GM18519 (cell line): ENCODE data around the gene DENND5B.
"Not testable (repeated sequence)": the region's sequence is repeated elsewhere in the genome, so short reads cannot be mapped to it uniquely, and the experiment has no call there.

ENCODE experiments used
- ATAC-seq: cut with Tn5 transposase; IDR thresholded peaks from one replicate; pipeline ENCODE4 v1.9.1; 2021; ENCODE audit warnings: mild to moderate bottlenecking, moderate library complexity; ENCODE audit not compliant: unreplicated experiment, low FRiP score

The DENND5B gene

DNA sequence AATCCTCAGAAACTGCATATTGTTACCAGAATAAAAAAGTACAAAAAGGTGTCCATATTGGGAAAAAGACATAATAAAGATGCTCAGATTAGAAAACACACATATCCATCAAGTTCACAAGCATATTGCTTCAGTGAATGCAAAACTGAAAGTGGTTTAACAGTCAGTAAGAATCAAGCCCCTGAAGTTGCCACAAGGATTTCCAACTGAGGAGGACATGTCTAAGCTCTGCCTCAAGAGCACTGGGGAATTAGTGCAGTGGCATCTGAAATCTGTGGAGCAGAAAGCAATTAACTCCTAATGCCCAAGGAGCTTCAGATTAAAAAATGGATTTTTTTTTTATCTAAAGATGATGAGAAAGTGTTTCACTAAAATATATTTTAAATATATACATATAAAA, 113.2 kb downstream of the DENND5B start:
- peak; percentile 58 for ATAC-seq

DNA sequence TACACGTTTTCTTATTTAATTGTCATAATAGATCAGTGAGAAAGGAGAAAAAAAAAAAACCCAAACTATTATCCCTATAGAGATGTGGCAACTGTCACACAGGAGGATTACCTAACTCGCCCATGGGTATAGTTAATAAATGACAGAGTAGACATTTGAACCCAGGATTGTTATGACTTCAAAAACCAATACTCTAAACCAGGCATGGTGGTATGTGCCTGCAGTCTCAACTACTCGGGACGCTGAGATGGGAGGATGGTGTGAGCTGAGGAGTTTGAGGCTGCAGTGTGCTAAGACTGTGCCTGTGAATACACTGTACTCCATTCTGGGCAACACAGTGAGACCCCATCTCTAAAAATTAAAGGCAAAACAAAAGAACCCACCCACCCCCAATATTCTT, 114.5 kb downstream of the DENND5B start:
- ATAC-seq: no peak

DNA sequence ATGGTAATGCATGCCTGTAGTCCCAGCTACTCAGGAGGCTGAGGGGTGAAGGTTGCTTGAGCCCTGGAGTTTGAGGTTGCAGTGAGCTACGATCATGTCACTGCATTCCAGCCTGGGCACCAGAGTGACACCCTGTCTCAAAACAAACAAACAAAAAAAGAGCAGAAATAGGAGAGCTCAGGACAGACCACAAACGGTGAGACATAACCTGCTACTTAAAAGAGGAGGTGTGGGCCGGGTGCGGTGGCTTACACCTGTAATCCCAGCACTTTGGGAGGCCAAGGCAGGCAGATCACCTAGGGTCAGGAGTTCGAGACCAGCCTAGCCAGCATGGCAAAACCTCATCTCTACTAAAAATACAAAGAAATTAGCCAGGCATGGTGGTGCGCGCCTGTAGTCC, 115.3 kb downstream of the DENND5B start:
- not testable (repeated sequence) for ATAC-seq

DNA sequence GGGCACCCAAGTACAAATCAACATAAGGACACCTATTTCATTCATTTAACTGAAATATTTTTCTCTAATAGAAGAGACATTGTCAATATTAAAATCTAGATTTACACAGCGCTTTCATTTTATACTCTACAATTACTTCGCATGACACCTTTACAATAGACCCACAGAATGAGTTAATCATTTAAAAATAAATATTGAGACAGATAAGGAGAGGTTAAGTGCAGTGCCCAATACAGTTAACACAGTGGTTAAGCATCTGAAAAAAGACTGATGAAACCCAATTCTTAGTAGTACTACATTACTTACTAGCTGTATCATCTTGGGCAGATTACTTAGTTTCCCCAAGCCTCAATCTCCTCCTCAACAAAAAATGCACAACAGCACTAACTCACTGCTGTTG, 116.2 kb downstream of the DENND5B start:
- no peak for ATAC-seq

DNA sequence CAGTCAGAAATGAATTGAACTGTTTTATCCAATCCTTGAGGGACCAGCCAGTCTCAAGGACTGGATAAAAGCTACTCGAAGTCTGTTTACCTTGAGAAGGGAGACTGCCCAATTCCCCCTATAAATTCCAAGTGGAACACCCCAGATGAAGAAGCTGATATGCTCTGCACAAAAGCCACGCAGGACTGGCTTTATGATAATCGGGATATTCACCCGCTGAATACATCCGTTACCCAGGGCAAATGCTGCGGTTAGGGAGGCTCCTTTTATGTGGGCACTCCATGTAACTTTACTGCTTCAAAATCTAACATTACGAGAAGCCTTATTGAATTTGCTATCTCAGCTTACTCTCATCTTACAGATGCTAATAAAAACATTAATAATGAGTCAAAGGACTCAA, 119.1 kb downstream of the DENND5B start:
- ATAC-seq: no peak

DNA sequence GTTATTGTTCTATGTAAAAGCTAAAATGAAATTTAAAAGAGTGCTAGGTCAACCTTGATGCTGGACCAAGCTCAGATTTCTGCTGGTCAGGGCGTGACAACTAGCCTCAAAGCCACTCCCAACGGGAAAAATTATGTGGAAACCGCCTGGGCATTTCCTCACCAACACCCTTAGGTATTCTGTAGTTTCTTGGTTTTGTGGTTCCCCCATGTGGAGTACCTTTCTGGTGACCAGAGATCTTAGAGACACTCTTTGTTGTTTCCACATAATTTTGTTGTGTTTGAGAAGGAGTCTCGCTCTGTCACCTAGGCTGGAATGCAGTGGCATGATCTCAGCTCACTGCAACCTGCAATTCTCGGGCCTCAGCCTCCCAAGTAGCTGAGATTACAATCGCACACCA, 119.9 kb downstream of the DENND5B start:
- ATAC-seq: no peak

DNA sequence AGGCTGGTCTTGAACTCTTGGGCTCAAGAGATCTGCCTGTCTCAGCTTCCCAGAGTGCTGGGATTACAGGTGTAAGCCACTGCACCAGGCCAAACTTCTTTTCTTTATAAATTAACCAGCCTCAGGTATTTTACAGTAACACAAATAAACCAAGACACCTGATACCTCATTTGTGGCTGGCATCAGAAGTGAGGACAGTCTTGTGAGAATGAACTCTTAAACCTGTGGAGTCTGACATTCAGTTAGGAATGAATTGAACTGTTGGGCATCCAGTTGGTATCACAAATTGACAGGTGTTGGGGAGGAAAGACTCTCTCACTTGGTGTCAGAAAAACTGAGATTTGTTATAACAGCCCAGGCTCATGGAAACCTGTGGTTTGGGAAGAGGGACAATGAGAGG, 120.5 kb downstream of the DENND5B start:
- no peak for ATAC-seq

DNA sequence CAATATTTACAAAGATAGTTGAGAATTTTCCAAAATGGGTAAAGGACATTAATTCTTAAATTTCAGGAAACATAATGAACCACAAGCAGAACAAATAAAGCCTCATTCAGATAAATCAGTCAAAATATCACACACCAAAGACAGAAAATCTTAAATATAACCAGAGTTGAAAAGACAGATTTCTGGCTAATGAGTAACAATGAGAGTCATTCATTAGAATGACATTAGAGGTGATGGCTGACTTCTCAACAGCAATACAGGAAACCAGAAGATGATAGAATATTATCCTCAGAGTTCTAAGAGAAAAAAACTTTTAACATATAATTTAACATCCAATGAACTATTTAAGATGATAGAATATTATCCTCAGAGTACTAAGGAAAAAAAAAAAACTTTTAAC, 124.2 kb downstream of the DENND5B start:
- no peak for ATAC-seq

DNA sequence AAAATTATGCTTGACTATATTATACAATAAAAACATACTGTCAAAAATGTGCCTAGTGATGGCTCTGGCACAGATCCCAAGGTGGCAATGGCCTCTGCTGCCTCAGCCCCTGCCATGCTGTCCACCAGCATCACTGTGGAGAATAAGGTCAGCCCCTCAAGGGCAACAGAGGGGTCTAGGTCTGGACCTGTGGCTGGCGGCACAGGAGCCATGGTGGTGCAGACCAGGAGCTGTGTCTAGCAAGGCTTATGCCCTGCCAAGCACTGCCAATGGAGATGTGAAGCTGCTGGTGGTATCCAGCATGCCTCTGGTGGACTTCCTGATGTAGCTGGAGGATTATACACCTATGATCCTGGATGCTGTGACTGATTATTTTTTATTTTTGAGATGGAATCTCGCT, 125.9 kb downstream of the DENND5B start:
- ATAC-seq: no peak

DNA sequence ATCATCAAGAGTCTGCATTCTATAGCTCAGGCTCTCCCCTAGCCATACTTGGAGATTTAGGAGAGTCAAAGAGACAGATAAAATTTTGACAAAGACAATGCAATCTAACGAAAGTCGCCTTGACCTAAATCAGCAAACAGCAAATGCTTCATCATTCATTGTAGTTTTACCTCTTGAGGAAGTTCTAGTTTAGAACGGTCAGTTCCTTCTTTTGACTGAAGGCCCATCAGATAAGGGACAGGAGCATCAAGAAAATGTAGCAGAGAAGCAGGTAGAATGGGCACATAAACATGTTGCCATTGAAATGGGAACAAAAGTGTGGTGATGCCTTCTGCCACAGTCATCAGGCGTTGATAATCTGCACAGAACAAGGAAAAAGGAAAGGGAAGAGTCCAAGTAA, 130.9 kb downstream of the DENND5B start:
- no peak for ATAC-seq

DNA sequence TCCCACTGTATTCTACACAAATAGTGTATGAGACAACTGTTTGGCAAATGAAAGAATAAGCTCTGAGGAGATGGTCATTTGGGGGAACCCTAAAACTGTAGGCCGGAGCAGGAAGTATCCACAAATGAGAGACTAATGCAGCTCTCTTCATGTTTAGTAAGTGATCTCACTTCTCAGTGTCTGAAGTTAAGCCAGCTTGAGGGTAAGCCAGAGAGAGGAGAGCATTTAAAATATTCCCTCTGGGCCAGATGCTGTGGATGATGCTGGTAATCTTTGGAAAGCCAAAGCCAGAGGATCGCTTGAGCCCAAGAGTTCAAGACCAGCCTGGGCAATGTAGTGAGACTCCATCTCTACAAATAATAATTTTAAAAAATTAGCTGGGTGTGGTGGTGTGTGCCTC, 134.4 kb downstream of the DENND5B start:
- ATAC-seq: no peak

DNA sequence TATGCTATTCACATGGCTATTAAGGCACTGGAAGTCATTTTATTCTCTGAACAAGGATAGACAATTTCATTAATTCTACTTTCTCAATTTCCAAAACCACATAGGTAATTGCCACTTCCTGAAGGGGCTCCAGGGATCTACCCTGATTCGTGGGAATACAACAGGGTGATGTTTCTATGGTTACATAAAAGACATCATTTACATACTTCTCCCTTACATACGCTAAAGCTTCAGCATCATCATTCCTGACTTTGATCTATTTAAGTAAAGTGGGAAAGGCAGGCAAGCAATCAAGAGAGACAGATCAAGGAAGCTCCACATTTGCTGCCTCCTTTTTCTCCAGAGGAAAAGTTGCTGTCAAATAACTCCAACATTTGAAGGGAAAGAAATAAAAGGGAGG, 146.2 kb downstream of the DENND5B start:
- no peak for ATAC-seq

DNA sequence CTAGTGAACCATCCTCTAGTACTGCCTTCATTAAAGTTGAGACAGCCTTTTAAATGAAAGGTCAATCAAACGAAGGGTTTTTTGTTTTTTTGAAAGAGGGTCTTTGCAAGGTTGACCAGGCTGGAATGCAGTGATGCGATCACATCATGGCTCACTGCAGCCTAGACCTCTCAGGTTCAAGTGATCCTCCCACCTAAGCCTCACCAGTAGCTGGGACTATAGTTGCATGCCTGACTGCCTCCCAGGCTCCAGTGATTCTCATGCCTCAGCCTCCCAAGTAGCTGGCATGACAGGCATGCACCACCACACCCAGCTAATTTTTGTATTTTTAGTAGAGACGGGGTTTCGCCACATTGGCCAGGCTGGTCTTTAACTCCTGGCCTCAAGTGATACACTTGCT, 150.3 kb downstream of the DENND5B start:
- ATAC-seq: no peak

DNA sequence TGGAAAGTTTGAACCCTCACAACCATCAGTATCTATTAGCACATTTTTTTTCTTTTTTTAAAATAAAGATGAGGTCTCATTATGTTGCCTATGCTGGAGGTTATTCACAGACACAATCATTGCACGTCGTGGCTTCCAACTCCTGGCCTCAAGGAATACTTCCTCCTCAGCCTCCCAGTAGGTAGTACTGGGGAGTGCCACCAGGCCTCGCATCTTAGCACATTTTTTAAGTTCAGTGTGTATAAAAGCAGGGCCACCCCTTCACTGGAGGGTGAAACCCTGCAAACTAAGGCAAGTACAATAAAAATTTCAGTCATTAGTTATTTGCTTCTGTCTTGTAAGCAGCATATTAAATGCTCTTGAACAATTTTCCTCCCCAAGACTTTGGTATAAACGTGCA, 150.8 kb downstream of the DENND5B start:
- no peak for ATAC-seq

DNA sequence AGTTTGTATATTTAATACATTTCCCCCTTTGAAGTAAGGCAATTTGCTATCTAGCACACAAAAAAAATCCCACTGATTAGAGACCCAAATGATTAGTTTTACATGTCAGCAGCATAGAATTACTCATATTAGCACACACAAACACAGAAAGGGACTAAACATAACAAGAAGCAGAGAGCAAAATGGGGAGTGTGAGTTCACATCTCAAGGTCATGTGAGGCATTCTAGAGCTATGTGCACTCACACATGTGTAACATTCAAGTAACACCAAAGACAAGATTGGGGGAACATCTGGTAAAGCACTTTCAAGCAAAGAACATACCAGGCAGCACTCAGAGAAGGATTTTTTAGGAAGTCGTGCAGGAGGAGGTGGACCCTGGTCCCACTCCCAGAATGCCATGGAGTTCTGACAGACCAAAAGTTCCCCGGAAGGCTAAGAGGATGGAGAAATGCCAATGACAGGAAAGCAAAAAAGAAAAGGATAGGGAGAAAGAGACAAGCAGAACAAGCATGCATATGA, 159.2 kb downstream of the DENND5B start:
- no peak for ATAC-seq

DNA sequence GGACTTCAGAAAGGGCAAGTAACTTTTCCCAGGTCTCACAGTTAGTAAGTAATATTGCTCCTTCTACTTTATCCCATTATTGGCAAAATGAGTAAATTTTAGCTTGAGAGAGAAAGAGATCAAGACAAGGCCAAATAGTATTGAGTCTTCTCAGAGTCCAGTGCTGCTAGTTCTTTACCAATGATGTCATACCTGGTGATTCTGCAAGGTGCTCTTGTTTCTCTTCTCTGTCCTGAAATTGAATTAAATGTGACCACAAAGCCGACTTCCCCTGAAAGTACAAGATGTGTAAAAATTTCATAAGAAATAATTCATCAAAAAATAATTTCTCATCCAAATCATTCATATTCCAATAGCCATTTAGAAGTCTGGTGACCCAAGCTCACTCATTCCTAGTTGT, 167.5 kb downstream of the DENND5B start:
- ATAC-seq: no peak

DNA sequence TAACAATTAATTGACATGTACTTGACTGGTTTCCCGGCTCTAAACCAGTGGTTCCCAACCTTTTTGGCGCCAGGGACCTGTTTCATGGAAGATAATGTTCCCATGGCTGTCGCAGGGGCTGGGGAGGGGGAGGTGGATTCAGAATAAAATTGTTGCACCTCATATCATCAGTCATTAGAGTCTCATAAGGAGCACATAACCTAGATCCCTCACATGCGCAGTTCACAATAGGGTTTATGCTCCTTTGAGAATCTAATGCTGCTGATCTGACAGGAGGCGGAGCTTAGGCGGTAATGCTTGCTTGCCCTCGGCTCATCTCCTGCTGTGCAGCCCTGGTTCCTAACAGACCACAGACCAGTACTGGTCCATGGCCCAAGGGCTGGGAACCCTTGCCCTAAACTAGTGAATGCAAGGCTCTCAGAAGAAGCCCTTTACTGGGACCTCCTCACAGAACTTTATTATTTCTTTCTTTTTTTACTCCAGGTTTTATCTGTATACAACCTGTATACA, 178.6 kb downstream of the DENND5B start:
- ATAC-seq: no peak

DNA sequence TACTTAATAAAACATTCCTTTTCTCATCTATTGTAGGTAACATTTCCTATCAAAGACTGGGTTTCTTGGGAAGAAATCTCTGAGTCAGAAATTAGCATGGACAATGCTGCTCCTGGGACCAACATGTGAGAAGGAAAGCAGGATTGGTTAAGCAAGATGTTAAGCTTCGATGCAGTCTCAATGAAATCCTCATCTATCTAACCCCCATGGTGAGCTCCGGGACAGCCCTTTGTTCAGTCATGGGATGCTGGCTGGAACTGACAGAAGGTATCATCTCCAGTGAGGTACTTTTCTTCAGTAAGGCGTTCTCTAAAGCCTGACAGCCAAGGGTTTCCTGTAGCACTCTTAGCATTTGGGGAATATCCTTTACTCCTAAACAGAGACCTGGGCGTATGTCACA, 182.2 kb downstream of the DENND5B start:
- ATAC-seq: no peak

DNA sequence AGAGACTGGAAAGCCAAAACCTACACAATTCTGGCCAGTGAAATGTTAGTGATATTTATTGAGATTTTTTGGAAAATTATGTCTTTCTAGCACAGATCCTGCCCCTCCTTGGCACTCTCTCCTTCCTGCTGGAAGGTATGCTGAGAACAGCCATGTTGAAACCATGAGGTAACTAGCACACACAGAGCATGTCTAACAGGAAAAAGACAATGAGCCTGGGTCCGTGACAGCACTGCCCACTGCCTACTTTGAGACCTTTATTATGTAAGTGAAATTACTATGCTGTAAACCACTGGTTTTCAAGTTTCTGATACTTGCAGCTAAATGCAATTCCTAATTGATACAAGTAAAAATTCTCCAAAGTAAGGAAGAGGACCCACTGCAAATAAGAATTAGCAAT, 183.4 kb downstream of the DENND5B start:
- no peak for ATAC-seq

DNA sequence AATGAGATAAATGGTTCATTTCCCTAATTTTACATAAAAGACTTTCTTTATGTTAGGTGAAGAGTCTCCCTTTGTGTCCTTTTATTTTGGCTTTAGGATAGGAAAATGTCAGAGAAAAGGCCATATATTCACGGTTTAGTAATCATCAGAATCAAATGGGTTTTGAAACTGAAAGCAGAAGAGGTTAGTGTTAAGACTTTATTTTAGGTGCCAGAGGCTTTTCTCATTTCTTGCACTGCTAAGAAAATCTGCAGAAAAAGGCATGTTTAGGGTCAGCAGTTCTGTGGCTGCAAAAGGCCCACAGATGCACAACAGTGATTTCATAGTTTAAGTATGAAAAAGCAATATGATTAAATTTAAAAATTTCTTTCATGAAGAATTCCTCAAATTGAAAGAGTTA, 184.6 kb downstream of the DENND5B start:
- ATAC-seq: peak; percentile 69

DNA sequence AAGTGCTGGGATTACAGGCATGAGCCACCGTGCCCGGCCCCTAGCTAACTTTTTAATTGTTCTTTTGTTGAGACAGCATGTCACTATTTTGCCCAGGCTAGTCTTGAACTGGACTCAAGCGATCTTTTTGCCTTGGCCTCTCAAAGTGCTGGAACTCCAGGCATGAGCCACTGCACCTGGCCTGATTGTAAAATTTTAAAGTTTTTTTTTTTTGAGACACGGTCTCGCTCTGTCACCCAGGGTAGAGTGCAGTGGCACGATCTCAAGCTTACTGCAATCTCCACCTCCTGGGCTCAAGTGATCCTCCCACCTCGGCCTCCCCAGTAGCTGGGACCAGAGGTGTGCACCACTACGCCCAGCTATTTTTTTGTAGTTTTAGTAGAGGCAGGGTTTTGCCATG, 185.9 kb downstream of the DENND5B start:
- no peak for ATAC-seq

DNA sequence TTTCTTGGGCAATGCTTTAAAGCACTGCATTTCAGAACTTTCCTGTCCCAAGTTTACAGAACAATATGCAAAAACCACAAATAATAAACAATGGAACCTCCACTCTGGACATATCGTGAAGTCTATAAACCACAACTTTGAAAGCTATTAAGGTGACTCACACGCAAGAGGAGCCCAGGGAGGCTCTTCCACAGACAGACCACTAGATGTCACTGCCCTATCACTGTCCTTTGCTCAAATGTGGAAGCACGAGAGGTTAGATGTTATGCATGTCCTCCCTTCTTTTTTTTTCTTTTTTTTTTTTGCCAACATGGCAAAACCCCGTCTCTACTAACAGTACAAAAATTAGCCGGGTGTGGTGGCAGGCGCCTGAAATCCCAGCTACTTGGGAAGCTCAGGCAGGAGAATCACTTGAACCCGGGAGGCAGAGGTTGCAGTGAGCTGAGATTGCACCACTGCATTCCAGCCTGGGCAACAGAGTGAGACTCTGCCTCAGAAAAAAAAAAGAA, 187.8 kb downstream of the DENND5B start:
- peak; percentile 71 for ATAC-seq

DNA sequence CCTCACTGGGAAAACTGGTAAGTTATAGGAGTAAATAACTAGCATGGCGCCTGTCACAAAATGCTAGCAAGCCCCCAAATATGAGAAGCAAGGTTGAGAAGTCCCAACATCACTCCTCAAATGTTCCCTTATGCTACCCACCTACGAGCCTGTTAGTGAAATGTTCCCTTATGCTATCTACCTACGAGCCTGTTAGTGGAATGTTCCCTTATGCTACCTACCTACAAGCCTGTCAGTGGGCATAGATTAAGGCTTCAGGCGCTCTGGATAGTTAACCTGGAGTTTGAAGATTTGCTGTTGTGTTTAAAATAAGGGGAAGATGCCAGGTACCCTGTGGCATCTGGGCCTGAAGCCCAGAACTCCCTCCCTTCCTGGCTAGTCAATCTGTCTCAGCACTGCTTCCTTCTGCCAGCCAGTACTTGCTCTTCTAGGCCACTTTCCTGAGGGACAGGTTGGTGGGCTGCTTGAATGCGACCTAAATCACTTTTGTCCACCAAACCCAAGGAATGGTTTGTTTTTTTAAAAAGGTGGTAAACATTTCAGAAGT, 197.9 kb downstream of the DENND5B start:
- ATAC-seq: no peak
